ENCODE results near the gene CDK6.
A peak's percentile ranks its signal among the peaks of the same experiment; 100 is the strongest.

CDK6 gene

DNA sequence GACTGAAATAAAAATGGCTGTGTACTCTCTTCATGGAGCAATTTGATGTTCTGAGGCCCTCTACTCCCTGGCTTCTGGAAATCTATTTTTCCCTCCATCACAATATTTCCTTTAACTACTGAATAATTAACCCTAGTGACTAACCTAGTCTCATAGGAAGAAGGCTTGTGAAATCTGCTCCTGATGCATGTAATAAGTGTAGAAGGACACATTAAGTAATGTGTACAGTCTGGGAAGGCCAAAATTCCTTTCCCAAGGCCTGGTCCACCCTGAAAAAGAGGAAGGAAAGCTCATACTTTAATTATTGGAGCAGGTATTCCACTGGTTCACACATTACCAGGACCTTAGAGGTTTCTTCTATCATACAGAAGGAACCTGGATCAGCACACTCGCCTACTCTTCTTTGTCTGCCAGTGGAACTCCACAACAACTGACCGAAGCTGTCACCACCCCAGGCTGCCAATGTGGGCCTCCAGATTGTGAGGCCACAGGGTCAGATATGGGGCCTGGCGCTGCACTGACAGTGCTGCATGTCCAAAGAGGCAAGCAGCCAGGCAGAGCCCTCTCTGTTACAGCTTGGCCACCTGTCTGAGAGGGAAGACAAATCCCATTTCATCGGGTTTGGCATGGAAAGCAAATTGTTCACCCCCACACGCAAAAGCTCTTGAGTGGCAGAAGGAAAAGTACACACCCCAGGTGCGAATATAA is 191.8 kb downstream of the CDK6 start:
- no peak for DNase-seq (ENCODE audit: low spot score)

GRCh38 chr7:92643821-92644220 is 192.6 kb downstream of the CDK6 start:
- DNase-seq (ENCODE audit: low spot score), result no peak

DNA sequence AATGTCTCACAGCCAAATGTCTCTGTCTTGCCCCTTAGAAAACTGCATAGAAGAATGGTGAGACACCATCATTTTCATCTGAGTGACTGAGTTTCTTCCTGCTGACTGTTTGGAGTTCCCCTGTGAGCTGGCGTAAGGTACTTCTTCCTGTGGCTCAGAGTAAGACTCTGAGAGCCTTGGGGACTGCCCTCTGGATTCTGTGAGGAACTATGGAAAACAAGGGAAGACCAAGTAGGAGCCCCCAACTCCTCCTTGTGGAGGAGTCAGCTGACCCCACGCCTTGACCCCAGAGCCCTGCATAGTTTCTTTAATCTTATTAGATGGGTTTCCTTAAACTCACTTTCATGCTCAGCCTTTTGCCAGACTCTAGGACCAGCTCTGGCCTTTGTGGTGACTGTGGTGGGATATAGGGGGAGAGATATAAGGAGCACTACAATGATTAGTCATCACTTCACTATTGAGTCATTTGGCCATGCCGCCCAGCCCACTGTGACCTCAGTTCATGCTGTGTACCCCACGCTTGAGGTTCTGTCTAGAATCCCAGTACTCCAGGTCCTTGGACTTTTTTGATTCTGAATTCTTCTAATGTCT is 194.4 kb downstream of the CDK6 start:
- DNase-seq (ENCODE audit: low spot score), result peak; percentile 65

DNA sequence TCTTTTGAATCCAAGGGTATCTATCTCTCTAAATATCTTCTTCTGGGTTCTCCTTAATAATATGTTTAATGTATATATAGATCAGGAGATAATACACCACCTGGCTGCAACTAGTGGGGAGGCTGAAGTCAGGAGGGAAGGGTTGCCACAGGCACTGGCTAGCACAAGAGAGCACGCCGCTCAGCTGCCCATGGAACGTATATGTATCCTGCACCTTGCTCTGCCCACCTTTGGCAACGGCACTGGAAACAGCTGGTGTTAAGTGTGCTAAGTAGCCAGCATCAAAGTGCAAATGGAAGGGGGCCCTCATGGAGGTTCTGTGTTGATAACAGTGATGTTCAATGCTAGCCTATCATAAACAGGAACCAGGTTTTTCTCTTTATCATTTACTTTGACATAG is 196.4 kb downstream of the CDK6 start:
- no peak for DNase-seq (ENCODE audit: low spot score)

DNA sequence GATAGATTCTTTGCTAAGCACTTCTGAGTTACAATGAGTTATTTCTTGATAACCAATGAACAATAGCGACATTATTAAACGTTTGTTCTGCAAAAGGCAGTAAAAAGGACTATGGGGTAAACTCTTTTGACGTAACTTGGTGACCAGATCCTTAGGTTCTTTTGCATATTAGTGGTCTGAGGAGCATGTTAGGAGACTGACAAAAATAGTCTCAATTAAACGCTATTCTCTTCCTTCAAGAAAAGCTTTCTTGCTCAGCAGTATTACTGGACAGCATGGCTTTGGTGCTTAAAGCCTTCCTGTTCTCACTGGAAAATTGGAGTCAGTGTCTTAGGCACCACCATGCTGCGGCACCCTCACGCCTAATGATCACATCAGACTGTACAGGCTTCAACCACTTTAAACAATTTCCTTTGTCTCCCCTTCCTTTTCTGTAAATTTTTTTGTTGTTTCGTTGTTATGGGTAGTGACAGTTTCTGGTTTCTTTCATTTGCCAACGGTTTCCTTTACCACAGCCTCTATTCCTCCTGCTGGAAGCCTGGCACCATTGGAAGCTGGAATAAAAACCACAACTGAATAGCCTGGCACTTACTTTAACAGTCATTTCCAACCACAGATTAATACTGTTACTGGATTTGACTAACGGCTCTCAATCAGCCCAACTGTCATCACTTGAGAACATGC is 197.0 kb downstream of the CDK6 start:
- no peak for DNase-seq (ENCODE audit: low spot score)

DNA sequence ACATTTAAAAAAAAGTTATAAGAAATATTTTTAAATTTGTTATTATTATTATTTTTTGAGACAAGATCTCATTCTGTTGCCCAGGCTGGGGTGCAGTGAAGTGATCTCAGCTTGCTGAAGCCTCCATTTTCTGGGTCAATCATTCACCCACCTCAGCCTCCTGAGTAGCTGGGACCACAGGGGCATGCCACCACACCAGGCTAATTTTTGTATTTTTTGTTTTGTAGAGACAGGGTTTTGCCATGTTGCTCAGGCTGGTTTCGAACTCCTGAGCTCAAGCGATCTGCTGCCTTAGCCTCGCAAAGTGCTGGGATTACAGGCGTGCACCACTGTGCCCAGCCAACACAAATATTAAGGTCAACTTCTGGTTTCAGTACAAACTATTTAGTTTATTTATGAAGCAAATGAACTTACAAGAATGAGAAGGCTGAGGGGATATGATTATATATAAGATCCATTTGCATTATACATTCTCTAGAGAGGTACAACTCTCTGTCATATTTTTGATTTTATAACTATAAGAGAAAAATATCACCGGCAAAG is 200.3 kb downstream of the CDK6 start:
- DNase-seq (ENCODE audit: low spot score), result no peak

GRCh38 chr7:92635538-92635937 is 200.8 kb downstream of the CDK6 start:
- no peak for DNase-seq (ENCODE audit: low spot score)

GRCh38 chr7:92634924-92635519 is 201.4 kb downstream of the CDK6 start:
- DNase-seq (ENCODE audit: low spot score), result peak; percentile 52

DNA sequence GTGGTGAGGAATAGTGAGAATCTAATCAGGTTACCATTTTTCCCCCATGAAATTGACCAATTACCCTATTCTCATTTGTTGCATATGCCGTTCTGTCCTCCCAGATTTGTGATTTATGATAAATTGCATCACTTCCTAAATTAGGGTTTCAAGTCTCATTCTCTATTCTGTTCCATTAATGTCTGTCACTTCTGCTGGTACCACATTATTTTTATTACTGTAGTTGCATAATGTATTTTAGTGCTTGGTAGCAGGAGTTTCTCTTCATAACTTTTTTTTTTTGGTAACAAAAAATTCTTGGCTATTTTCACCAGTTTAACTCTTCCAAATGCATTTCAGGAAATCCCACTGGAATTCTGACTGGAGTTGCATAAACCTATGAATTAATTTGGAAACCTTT is 202.2 kb downstream of the CDK6 start:
- DNase-seq (ENCODE audit: low spot score), result no peak

DNA sequence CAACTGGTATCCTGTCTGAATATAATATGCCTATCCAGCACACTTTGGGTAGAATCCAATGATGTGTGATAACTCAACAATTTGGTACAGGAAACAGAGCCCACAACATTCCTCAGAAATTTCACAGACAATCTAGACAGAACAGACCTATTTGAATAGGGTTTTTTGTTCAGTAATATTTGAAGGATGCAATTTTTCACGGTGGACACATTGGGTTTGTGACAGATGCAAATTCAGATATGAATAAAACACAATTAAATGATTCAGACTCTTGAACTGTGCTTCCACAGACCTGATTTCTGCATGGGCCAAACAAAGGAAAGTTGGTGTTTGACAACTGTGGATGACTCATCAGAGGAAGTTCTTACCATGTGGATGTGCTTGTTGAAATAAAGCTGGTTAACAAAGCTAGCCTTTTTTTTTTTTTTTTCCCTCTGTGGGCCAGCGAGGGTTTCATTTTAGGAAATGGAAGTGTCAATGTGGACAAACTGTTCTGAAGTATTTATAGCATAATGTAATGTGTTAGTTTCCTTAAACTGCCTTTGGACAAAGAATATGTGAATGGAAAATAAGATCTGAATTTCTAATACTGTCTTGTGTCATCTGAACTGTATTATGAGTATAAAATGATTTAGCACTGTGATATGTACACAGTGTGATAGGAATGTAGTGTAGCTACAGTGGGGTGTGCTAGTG is 203.0 kb downstream of the CDK6 start:
- peak; percentile 71 for DNase-seq (ENCODE audit: low spot score)

DNA sequence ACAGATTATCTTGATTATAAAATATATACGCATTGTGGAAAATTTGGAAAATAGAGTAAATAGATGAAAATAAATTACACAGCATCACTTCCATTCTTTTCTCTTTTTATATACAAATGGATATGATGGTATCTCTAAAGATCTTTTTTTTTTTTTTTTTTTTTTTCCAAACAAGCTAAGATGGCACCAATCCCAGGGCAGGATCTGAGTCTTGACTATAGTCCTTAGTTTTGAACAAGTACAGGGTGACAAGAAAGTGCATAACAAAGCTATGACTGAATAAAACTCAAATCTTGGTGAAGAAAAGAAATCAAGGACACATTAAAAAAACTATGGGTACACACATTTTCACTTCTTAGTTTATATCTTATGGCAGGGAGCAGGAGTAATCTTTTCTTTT is 203.6 kb downstream of the CDK6 start:
- DNase-seq (ENCODE audit: low spot score), result no peak

DNA sequence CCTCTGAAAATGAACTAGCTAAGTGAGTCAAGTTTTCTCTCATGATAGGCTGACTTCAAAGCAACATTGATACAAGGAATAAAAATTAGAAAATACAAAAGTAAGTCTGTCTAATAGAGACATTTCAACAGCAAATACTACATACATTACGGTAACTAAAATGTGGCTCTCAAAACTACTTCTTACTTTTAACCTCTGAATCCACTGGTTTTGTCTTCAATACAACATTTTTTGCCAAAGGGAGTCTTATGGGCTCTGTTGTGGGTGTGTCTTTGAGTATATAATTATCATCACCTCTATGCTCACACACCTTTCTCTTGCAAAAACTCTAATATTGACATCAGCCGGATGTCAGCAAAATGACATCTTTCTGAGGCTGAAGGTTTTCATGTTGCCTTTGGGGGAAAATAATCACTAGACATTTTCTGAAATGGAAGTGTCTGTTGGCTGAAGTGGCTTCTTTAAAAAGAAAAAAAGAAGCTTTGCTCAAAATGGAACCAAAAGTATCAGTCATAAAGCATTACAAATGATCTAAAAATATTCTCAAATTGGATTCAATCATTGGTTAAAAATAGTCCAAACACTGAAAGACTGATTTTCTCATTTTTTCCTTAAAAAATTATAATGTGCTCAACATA is 204.4 kb downstream of the CDK6 start:
- DNase-seq (ENCODE audit: low spot score), result no peak

DNA sequence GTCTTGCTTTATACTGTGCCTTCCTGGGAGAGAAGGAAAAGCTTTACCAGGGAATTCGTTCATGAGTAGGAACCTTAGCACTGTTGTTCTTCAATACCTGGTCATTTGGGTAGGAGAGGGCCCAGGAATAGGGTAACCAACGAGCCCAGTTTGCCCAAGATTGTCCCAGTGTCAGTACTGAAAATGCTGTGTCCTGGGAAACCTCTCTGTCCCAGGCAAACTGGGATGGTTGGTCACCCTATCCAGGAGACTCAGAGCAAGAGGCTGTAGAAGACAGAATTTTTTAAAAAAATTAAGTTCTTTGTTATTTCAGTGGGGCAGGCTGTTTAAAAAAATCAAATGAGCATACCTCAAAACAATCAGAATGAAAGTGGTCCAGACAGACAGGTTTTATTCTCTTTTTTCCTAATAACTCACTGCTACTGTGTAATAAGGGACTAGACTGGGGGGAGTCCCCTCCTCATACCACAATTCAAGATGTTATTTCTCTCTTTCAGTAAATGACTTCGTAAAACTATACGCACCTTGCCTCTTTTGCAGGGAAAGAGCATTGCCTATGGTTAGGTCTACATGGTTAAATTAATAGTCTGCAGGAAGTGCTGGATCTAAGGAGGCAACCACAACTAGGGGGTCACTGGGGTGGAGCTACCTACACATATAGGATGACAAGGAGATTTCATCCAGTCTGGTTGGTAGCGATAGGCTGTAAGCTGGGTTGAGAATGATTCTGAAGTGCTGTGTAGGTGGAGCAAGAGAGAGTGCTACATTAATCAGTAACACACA is 205.1 kb downstream of the CDK6 start:
- no peak for DNase-seq (ENCODE audit: low spot score)

- no peak for DNase-seq (ENCODE audit: low spot score)
Observed at GRCh38 chr7:92629779-92630178, 206.6 kb downstream of the CDK6 start.

DNA sequence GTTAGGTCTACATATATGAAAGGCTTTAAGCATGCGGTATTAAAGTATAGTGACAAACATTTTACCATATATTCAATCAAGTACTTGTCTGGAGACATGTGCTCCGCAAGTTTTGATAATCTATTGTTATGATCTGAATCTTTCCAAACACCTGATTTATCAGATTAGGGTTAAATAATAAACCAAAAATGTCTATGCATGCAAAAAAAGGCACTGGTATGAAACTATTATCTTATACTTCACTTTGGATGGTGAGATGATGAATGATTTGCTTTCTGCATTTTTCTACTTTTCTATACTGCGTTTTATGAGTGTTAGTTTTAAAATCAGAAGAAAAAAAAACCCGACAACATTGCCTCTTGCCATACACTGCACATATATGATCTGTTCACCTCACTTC is 208.4 kb downstream of the CDK6 start:
- no peak for DNase-seq (ENCODE audit: low spot score)

- no peak for DNase-seq (ENCODE audit: low spot score)
Observed at GRCh38 chr7:92626281-92626809, 210.0 kb downstream of the CDK6 start.

DNA sequence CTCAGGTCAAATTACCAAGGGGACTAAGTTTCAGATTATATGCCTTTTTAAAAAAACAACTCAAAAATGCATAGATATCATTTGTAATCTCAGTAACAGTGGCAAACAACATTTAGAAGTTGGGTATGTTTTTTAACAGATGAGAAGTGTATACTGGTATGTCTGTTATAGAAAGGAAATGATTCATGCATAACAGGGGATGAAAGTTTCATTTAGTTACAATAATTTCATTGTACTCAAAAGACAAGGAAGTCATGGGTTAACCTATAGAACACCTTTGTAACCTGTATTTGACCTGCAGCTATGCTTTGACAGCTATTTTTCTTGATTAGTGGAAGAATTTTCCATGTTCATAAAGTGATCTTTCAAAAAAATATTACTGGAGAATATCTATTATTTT is 210.8 kb downstream of the CDK6 start:
- DNase-seq (ENCODE audit: low spot score), result peak; percentile 31

- no peak for DNase-seq (ENCODE audit: low spot score)
Observed at GRCh38 chr7:92624298-92624996, 211.9 kb downstream of the CDK6 start.

GRCh38 chr7:92623544-92623943 is 212.8 kb downstream of the CDK6 start:
- no peak for DNase-seq (ENCODE audit: low spot score)

GRCh38 chr7:92622685-92623084 is 213.7 kb downstream of the CDK6 start:
- no peak for DNase-seq (ENCODE audit: low spot score)
